ENCODE results near the gene KCNJ16.
"Not testable (repeated sequence)": the region's sequence is repeated elsewhere in the genome, so short reads cannot be mapped to it uniquely, and the experiment has no call there.

KCNJ16 gene

DNA sequence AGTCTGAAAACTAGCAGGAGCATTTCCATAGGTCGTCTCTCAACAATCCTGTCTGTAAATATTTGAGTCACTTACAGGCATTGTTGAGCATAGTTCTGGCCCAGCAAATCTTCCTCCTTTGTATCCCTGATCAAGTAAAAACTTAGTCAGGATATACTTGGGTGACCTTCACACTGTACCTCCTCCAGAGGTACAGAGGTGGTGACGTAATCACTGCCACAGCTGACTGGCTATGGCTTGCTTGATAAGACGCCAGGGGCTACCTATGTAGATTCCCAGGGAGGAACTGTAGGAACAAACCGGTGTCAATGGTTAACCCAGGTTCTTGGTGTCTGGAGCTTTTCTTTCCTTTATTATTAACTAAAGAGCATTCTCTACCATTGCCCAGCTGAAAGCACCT, at the start of gene KCNJ16:
KCNJ16 (plus strand) TSS at position 270 of the 400 bp plus-strand sequence. CDS start 56,863 bp downstream, outside the sequence.
- no peak for DNase-seq

DNA sequence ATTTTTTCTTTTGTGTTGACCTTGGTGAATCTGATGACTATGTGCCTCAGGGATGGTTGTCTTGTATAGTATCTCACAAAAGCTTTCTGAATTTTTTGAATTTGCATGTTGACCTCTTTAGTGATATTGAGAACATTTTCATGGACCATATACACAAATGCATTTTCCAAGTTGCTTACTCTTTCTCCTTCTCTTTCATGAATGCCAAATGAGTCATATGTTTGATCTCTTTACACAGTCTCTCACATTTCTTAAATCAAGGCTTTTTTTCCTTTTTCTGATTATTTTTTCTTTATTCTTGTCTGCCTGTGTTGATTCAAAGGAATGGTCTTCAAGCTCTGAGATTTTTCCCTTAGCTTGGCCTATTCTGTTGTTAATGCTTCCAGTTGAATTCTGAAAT, 46.6 kb upstream of the KCNJ16 start:
- no peak for DNase-seq

DNA sequence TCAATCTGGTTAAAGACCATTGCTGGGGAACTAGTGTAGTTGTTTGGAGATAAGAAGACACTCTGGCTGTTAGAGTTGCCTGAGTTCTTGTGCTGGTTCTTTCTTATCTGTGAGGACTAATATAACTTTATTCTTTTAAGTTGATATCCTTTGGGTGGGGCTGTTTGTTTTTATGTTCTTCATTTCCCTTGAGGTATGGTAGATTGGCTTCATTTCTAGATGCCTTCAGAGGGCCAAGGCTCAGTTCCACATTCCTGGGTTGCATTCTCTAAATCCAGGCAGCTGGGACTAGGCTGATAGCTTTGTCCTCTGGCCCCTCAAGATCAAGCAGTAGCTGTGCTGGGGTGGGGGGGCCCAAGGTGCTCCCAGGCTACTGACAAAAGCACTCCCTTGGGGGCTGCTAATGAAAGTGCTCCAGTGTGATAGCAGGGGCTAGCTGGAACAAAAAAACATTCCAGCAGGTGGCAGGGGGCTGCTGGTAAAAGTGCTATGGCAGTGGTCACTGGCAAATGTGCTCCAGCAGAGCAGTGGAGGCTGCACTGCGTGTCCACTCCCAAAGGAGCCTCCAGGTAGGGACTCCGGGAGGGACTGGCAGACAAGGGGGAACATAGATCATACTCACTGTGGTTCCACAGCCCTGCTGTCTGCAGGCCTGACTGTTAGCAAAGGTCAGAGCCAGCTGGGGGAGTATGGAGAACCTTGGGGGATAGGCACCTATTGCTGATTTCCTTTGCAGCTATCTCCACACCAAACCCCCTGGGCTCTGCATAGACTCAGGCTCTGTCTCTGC, 45.9 kb upstream of the KCNJ16 start:
- no peak for DNase-seq

DNA sequence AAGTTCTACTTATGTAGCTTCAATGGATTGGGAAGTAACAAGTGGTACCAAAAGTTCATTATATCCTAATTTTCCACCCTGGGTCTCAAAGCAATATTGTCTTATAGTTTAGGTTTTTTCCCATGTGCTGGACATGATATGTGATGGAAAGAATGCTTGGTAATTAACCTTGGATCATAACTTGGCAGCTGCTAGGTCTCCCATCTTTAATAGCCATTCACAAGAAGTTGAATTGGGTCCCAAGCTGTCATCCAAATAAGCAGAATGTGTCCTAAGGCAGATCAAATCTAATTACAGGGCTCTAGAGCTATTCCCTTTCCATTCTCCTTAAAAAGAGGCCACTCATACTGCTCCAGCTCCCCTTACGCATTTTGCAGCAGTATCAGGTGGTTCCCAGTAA, 44.7 kb upstream of the KCNJ16 start:
- DNase-seq = no peak

DNA sequence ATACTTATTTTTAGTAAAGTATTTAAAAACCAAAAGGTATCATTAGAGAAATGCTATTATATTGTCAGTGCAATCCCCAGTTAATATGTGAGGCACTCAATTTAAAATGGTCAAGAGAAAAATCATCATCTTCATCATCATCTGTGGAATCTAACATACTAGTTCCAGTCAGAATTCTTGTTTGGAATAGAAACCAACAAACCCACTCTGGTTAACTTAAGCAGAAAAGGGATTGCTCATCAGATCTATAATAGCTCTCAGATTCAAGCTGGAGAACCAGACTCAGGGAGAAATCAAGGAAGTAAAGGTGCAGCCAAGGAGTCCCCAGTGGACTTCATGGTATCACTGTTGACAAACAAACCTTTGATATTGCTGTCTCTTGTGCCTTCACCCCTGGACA, 43.7 kb upstream of the KCNJ16 start:
- DNase-seq = no peak

DNA sequence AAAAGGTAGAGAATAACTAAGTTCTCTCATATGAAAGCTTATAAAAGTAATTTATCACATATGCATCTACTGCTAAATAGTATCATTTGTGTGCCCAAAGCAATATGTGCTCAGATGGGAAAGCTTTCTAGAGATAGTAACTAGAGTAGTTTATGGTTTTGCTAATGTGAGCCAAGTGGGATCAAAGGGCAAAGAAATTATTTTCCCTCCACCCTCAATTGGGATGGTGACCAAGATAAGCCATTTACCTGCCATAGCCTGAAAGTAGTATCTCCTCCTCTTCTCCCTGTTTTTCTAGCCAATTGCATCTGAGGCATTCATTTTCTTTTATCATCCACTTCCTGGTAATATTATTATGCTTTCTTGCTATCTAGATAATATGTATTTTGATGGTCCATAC, 41.9 kb upstream of the KCNJ16 start:
- no peak for DNase-seq

DNA sequence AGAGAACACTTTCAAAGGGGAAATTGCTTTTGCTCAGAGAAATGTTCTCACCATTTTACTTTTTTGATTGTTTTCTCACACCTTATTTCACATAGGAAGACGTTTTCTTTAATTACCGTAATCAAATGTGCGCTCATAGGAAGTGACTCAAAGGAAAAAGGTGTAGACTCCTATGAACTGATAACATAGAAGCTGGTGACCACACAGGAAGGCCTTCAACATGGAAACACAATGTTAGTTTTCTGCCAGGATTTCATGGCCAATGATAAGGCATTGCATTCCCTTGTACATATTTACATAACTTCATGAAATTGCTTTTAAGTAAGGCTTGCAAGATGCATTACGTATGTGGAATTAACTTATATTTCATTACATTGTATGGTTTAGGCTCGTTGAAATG, 40.9 kb upstream of the KCNJ16 start:
- DNase-seq = no peak

DNA sequence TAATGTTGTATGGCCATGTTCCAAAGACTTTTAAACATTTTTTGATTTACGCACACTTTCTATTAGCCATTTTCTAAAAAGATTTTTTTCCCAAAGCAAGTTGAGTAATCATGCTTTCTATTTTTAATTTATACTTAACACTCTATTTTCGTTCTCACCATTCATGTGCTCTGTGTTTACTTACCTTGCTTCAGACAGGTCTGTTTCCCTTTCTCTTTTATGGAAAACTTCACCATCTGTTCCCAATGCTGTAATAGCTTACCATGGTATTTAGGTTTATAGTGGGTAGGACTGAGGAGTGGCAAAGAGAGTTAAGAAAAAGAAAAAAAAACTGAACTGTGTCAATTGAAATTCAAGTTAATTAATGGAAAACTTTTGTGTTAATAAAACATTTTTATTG, 37.5 kb upstream of the KCNJ16 start:
- no peak for DNase-seq

DNA sequence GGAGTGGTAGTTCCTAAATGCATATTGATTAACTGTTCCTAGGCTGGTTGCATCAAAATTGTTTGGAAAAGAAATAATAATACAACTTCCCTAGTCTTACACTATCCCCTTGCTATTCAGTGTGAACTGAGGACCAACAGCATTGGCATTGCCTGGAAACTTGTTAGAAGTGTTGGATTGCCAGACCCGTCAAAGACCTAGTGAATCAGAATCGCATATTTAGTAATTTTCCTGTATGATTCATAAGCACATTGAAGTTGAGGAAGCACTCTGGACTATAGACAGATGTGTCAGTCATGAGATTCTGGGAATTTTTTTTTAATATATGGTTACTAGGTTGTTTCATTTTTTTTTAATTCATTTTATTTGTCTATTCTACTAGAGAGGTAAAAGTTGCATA, 34.7 kb upstream of the KCNJ16 start:
- no peak for DNase-seq

DNA sequence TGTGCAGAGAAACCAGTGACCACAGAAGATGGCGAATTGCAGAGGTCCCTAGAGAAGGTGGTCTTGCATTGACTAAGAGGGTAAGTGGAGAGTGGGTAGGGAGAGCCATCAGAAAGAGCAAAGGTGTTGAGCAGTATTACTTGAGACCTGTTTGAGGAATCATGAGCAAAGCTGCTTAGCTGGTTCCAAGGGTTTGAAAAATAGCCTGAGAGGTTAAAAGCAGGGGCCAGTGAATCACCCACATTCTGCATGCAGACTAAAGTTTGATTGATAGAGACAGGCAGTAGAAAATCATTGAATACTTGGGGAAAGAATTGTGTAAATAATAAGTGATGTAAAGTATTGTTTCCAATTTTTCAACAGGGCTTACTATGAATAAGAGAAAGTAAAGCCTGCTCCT, 34.0 kb upstream of the KCNJ16 start:
- DNase-seq = no peak

DNA sequence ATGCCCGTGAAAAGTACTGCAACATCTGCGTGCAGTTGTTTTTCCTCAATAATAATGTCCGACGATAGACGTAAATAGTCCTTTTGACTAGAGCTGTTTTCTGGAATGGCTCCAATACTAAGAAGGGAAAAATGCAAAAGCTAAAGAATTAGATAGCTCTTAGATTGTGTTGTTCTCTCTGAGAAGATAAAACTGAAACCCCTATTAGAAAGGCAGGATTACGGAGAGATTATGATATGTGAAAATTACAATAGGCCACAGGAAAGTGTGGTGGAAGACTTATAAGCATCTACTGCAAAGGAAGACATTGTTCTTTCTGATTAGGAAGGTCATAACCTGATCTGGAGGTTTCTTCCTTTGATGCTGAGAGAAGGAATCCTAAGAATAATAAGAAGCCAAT, 33.5 kb upstream of the KCNJ16 start:
- DNase-seq = no peak

DNA sequence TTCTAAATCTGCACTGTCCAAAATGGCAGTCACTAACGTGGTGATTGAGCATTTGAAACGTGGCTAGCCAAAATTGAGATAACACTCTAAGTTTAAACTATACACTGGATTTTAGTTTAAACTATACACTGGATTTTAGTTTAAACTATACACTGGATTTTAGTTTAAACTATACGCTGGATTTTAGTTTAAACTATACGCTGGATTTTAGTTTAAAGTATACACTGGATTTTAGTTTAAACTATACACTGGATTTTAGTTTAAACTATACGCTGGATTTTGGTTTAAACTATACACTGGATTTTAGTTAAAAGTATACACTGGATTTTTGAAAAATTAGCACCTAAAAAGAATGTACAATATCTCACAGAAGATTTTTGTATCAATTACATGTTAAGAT, 29.2 kb upstream of the KCNJ16 start:
- not testable (repeated sequence) for DNase-seq

DNA sequence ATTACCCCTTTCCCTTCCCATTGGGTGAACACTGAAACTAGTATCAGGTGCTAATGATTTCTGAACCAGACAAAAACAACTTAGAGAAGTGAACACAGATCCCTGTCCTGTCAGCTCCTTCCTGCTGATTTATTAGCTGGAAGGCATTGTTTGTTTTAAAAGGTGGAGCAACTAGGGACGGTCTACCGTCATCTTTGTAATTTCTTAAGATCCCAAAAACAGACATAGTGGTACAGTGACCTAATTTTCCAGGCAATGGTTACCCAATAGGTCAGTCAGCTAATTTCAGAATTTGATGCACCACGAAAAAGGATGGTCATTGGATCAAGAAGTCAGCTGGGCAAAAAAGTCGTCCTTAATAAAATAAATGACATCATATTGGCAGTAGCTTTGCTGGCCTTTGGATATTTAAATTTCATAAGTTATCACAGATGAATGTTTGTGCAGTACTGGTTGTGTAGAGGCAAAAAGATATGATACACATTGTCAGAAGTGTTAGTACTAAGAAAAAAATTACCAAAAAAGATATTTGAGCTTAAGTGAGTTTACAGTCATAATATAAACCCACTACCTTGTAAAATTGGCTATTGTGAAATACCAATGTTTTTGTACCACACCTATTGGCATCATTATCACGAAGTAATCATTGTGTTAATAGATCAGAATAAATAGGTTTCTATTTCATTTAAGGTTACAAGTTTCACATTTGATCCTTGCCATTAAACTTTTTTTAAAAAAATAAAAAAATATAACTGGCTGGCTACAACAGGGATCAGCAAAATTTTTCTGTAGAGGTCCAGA, 27.2 kb upstream of the KCNJ16 start:
- no peak for DNase-seq

DNA sequence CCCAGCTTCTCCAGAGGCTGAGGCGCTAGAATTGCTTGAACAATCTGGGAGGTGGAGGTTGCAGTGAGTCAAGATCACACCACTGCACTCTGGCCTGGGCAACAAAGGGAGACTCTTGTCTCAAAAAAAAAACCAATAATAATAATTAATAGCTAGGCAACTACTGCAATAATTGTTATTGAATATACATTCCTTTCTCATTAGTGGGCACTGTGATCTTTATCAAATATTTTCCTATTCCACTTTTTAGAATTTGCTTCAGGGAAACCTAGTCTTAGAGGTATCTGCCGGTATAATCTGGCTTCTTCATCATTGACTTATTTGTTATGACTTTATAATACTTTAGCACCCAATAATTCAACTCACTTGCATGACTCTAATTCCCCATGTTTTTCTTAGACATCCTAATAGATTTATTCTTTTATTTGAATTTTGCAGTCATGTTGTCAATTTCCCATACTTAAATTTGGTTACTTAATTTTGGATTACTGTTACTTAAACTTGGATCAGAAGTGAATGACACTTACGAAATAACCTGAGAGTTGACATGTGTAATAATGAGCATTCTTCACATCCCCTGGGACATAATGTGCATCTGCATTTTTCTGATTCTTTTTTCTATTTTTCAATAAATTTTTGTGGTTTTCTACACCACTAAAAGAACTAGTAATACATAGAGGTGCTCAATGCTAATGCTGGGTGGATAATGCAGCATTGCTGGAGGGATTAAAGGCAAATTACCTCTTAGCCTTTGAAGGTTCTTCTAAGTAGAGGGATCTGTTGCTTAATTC, 25.0 kb upstream of the KCNJ16 start:
- no peak for DNase-seq

DNA sequence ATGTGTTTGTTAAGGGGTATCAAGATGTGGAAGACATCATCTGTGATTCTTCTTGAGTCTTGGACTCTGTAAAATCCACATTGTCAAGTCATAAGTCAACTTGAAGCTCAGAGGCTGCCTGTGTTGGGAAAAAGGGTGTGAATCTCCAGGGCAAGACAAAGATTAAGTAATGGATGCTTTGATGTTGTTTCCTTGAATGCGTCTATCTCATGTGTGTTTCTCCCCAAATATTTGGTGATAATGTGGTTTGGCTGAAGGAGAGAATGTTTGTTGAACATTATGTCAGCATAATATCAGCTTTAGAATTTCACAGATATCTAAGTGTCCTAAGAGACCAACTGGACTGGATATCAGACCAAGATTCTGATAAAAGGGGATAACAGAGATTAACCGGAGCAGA, 24.1 kb upstream of the KCNJ16 start:
- no peak for DNase-seq

DNA sequence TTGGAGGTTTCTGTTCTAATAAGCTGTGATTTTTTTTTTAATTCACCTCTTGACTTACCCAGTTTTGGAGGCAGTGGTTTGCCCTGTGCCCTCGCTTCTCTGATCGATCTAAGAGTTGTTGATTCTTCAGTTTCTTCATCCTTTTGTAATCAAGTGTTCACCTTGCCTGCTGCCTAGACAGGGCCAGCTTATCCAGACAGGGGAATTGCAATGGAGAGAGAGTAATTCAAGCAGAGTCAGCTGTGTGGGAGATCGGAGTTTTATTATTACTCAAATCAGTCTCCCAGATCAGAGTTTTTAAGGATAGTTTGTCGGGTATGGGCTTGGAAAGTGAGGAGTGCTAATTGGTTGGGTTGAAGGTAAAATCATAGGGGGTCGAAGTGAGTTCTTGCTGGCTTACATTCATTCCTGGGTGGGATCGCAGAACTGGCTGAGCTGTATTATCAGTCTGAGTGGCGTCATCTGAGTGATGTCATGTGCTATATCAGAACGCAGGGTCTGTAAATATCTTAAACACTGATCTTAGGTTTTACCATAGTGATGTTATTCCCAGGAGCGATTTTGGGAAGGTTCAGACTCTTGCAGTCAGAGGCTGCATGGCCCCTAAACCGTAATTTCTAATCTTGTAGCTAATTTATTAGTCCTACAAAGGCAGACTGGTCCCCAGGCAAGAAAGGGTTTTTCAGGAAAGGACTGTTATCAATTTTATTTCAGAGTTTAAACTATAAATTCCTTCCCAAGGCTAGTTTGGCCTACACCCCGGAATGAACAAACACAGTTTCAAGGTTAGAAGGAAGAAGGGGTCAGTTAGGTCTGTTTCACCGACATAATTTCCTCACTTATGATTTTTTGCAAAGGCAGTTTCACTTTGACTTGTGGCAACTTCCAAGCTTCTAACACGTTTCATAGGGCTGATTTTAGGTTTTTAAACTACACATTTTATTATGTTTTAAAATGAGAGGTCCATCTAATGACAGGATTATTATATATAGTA, 21.5 kb upstream of the KCNJ16 start:
- no peak for DNase-seq

DNA sequence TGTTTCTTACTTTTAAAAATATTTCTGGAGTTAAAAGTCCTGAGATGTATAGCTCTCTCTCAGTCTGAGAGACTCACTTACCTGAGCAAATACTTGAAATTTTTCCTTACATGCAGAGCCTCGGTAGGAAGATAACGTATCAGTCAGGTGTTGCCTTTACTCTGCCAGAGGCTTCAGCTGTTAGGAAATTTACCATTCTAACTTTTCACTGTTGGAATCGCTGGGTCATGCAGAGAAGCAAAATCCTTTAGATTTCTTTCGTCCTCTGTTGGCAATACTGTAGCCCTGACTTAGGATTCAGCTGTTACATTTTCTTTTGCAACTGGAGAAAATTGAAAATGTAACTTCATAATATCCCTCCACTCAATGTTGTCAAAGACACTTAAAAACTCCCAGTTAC, 20.0 kb upstream of the KCNJ16 start:
- DNase-seq = no peak

DNA sequence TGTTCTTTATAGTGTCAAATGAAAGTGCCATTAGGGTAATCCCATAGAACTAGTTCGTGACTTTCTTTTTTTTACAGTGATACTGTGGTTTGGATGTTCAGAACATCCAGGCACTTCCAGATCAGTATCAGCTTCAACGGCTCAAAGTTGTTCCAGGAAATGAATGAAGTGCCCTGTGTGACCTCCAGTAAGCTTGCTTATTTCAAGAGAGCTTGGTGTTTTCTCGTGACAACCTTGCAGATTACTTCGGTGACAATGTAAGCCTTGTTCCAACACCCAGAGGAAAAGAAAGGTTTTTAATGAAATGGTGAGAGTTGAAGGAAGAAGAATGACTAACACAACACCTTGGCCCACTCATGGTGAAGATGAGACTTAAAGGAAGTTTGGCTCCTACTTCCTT, 16.0 kb upstream of the KCNJ16 start:
- DNase-seq = no peak

DNA sequence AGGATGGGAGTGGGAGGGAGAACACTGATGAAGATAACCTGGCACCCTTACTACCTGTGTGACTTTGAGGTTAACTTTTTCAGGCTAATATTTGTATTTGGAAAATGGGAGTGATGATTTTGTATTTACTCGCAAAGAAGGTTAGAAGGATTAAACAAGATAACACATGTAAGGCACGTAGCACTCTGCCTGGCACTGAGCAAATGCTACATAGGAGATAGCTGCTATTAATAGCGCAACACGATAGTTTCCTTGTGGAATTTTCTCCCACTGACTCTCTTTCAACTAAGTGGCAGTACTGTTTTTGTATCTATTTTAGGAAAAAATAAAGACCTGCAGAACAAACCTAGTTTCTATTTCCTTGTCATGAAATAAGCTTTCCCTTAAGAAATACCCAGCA, 15.4 kb upstream of the KCNJ16 start:
- DNase-seq = no peak

DNA sequence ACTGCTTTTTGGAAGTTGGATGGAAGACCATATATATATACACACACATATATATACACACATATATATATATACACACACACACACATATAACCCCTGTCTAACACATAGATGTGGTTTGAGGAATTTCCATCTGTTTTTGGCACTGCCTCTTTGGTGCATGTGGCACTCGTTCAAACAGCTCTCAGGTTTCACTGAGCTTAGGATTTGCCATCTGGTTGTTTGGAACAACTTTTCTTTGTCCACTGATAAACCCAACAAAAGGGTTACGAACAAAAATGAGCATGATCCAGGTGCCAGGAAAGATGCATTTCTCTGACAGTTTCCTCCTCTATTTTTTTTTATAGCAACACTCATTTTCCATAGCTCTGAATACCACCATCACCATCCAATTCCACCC, 14.6 kb upstream of the KCNJ16 start:
- DNase-seq = no peak

DNA sequence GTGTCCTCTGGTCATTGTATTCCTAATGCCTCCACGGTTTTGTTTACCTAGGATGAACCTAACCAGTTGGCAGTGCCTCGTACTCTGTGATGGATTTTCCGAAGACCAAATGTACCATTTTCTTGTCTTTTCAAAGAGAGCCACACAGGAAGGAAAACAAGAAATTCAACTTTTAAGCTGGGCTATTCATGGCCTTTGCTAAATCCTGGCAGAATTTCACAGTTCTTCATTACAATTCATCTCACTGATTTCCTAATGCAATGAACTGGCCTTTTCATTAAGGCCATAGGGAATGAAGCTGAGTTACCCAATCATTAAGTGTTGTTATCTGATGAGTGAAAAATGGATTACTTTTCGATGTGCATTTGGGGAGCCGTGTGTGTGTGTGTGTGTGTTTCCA, 7.9 kb upstream of the KCNJ16 start:
- no peak for DNase-seq

DNA sequence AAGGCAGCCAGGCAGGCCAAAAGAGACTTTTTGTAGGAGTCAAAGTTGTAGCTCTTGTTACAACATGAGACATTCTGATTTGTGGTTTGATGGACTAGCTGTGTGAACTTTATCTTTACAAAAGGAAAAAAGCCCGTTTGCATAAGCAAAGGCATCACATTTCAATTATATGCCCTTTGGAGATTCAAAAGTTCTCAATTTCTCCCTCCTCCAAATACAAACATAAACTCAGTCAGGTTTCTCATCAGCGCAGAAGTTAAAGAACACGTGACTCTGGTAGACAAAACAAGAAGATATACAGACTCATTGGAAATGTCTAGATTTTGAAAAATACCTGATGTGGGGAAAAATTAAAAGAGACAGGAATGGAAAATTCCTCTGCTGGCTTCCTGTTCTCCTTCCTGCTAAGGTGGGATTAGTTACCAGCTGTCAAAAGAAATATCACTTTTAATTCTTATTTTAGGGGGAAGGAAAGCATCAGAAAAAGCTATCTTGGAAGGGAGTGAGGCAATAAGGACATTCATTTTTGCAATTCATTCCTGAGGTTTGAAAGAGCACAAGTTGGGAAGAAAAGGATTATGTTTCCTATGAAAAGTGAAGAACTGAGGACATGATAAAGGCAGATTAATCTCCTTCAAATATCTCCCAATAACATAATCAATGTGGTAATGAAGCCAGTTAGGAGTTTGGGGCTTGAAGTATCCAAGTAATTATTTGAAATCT, 4.6 kb upstream of the KCNJ16 start:
- DNase-seq = no peak

All from NCI-H146 (cell line).